DND-41 (cell line): ENCODE data around the gene MYDGF.

Experiments used
- ATAC-seq: fragments of 200-7000 bp; cut with Tn5 transposase; 3 replicates; pipeline ENCODE4 v1.9.1; 2021; ENCODE audit warnings: low read depth; ENCODE audit not compliant: insufficient read depth
- DNase-seq: peaks from one replicate; pipeline ENCODE4 v3.0.0-alpha.2; 2020
- H2AFZ ChIP-seq: 2 replicates; pipeline ENCODE4 v1.6.0; 2012; ENCODE audit warnings: low read depth, low read length
- H3K27ac ChIP-seq: 2 replicates; pipeline ENCODE4 v1.5.1; 2012; ENCODE audit warnings: low read length, inconsistent platforms
- H3K27me3 ChIP-seq: fragments of 200-600 bp; sonication (generic); 2 replicates; pipeline ENCODE4 v1.6.0; 2012; ENCODE audit warnings: low read length, mild to moderate bottlenecking, inconsistent platforms; ENCODE audit not compliant: insufficient read depth, poor library complexity
- H3K36me3 ChIP-seq: 2 replicates; pipeline ENCODE4 v1.5.1; 2012; ENCODE audit warnings: low read length, inconsistent platforms; ENCODE audit not compliant: insufficient read depth
- H3K4me1 ChIP-seq: 2 replicates; pipeline ENCODE4 v1.5.1; 2012; ENCODE audit warnings: mild to moderate bottlenecking, low read length; ENCODE audit not compliant: insufficient read depth
- H3K4me2 ChIP-seq: 2 replicates; pipeline ENCODE4 v1.6.0; 2012; ENCODE audit warnings: mild to moderate bottlenecking, moderate library complexity, low read length, inconsistent platforms; ENCODE audit not compliant: insufficient read depth
- H3K4me3 ChIP-seq, 2 experiments: fragments of 200-600 bp in 1 of 2; shearing (Covaris generic) in 1 of 2; 2 replicates each; pipeline ENCODE4 v1.5.1; 2012 to 2016; ENCODE audit warnings: inconsistent platforms in 2 of 2, low read length in 2 of 2, mild to moderate bottlenecking in 2 of 2, low read depth in 1 of 2, moderate library complexity in 1 of 2
- H3K79me2 ChIP-seq: 2 replicates; pipeline ENCODE4 v1.6.0; 2012; ENCODE audit warnings: low read length, inconsistent platforms; ENCODE audit not compliant: insufficient read depth
- H3K9ac ChIP-seq: 2 replicates; pipeline ENCODE4 v1.6.0; 2012; ENCODE audit warnings: low read depth, mild to moderate bottlenecking, inconsistent platforms, low read length, moderate library complexity
- H3K9me3 ChIP-seq: 2 replicates; pipeline ENCODE4 v1.5.1; 2012; ENCODE audit warnings: low read length, moderate library complexity, mild to moderate bottlenecking, inconsistent platforms; ENCODE audit not compliant: insufficient read depth, severe bottlenecking
- H4K20me1 ChIP-seq: 2 replicates; pipeline ENCODE4 v1.6.0; 2012; ENCODE audit warnings: low read length; ENCODE audit not compliant: insufficient read depth
- EZH2 ChIP-seq: IDR thresholded peaks from 3 replicates; pipeline ENCODE4 v1.6.1; 2012; ENCODE audit warnings: borderline replicate concordance, low read depth, mild to moderate bottlenecking, moderate library complexity, low read length, inconsistent platforms; ENCODE audit not compliant: severe bottlenecking
- TF ChIP-seq, protein P1 (sequence below): IDR thresholded peaks from 2 replicates; pipeline ENCODE4 v1.5.1; 2012; ENCODE audit warnings: borderline replicate concordance, low read length, moderate library complexity, mild to moderate bottlenecking; ENCODE audit not compliant: poor library complexity, severe bottlenecking; ENCODE audit errors: extremely low read depth

The MYDGF gene

DNA sequence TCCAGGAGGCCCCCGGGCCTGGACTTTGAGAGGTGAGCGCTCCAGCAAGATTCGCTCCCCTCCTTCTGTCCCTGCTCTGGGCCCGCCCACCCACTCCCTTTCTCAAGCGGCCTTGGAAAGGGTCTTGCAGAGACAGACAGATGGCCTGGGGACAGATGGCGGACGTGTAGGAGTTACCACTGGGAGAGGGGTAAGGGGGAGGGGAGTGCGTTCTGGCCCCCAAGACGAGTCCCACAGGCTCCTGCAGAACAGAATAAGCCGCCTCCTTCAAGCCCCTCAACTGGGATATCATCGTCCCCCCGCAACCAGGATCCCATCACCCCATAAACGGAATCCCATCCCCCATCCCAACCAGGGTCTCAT, 34.4 kb downstream of the MYDGF start:
- Histone ChIP-seq H2AFZ (peak overlapping the region; percentile 100), H3K27me3 (no peaks in the 10 kb centered on the region), H3K4me1 (peaks cover 35% of the 10 kb centered on the region), H3K9me3 (no peaks in the 10 kb centered on the region), H3K36me3 (no peaks in the 10 kb centered on the region), H3K4me2 (peak overlapping the region; percentile 84), H4K20me1 (no peaks in the 10 kb centered on the region), H3K9ac (peak overlapping the region; percentile 73), H3K79me2 (0 out of 2 replicates have a peak, but pooled peaks cover 6% of the 10 kb centered on the region), H3K27ac (peak overlapping the region; percentile 75), H3K4me3 (peak overlapping the region; percentile 28 to 69)
- DNase-seq: no peak
- ATAC-seq: no peak
- TF ChIP-seq EZH2: no peak
- TF ChIP-seq, protein P1, sequence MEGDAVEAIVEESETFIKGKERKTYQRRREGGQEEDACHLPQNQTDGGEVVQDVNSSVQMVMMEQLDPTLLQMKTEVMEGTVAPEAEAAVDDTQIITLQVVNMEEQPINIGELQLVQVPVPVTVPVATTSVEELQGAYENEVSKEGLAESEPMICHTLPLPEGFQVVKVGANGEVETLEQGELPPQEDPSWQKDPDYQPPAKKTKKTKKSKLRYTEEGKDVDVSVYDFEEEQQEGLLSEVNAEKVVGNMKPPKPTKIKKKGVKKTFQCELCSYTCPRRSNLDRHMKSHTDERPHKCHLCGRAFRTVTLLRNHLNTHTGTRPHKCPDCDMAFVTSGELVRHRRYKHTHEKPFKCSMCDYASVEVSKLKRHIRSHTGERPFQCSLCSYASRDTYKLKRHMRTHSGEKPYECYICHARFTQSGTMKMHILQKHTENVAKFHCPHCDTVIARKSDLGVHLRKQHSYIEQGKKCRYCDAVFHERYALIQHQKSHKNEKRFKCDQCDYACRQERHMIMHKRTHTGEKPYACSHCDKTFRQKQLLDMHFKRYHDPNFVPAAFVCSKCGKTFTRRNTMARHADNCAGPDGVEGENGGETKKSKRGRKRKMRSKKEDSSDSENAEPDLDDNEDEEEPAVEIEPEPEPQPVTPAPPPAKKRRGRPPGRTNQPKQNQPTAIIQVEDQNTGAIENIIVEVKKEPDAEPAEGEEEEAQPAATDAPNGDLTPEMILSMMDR: no peak

DNA sequence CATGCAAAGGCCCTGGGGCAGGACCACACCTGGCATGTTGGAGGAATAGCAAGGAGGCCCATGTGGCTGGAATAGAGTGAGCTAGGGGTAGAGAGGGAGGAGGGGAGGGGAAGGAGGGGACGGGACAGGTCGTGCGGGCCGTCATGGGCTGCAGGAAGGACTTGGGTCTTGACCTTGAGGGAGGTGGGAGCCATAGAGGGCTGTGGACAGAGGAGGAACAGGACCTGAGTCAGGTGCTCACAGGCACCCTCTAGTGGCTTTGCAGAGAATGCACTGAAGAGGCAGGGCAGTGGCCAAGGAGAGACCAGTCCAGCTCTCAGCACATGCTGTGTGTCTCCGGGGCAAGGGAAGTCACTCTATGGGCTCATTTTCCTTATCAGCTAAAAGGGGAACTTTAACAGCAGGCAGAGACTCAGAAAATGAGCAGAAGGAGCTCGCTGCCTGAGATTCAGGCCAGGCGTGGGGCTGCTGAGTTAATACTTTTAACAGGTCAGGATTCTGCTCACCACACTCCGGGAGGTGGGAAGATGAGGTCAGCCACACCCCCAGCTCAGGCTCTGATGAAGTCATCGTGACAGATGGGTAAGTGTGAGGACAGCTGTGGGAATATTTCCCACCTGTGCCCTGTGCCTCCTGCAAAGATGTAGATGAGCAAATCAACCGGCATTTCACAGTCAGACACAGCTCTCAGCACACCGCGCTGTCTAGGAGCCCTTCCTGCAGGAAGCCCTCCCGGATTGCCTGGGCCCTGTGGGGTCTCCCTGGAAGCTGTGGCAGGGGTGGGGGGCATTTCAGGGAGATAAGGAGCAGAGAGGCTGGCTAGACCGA, 36.8 kb downstream of the MYDGF start:
- Histone ChIP-seq H3K36me3 (no peaks in the 10 kb centered on the region), H4K20me1 (no peaks in the 10 kb centered on the region), H3K27me3 (no peaks in the 10 kb centered on the region), H3K27ac (no peak overlapping the region), H3K9me3 (no peaks in the 10 kb centered on the region), H3K4me1 (peaks cover 15% of the 10 kb centered on the region), H3K9ac (no peak overlapping the region), H3K4me3 (no peak overlapping the region), H3K79me2 (no peaks in the 10 kb centered on the region), H3K4me2 (no peak overlapping the region), H2AFZ (no peak overlapping the region)
- TF ChIP-seq, protein P1: peak; percentile 82
- TF ChIP-seq EZH2: no peak
- DNase-seq: peak; percentile 48
- ATAC-seq: peak; percentile 38; the same call in 1 of the 3 replicates

DNA sequence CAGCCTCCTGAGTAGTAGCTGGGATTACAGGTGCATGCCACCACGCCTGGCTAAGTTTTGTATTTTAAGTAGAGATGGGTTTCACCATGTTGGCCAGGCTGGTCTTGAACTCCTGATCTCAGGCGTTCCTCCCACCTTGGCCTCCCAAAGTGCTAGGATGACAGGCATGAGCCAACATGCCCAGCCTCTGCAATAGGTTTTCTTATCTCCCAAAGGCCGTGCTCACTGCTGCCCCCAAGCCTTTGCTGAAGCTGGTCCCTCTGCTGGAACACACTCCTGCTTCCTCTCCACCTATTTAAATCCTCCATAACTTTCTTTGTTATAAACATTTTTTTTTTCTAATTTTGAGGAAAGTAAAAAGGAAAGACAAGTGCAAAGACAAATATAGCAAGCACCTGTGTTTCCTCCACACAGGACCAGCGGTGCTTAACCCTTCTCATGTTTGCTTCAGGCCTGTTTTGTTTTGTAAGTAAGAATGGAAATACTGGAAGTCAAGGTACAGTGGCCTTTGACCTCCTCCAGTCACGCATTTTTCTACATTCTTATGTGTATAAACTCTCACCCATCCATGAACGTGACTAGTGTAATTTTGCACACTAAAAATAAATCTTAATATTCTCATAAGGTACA, 45.3 kb downstream of the MYDGF start:
- Histone ChIP-seq H3K4me1 (no peaks in the 10 kb centered on the region), H2AFZ (no peak overlapping the region), H3K27ac (no peak overlapping the region), H3K27me3 (no peaks in the 10 kb centered on the region), H3K79me2 (no peaks in the 10 kb centered on the region), H3K9me3 (no peaks in the 10 kb centered on the region), H3K4me3 (no peak overlapping the region), H4K20me1 (no peaks in the 10 kb centered on the region), H3K4me2 (no peak overlapping the region), H3K36me3 (no peaks in the 10 kb centered on the region), H3K9ac (no peak overlapping the region)
- DNase-seq (no peak), ATAC-seq (no peak)
- TF ChIP-seq EZH2: no peak
- TF ChIP-seq, protein P1: peak; percentile 37
